Gastroesophageal sphincter (tissue), 3 donors: Measurements from ENCODE around the gene TNIP2.

Experiments
- EP300 ChIP-seq: sonication (generic); formaldehyde crosslinking; IDR thresholded peaks from one replicate; pipeline ENCODE4 v1.6.1; 2017; ENCODE audit warnings: antibody characterized with exemption, mild to moderate bottlenecking
- POLR2AphosphoS5 ChIP-seq: sonication (generic); formaldehyde crosslinking; IDR thresholded peaks from one replicate; pipeline ENCODE4 v1.6.1; 2017; ENCODE audit warnings: antibody characterized with exemption
- TF ChIP-seq, protein P1 (sequence below), 4 experiments: fragments of 200-600 bp in 2 of 4; fragments of 450-650 bp in 2 of 4; sonication (generic) in 1 of 4; IDR thresholded peaks; one replicate each; pipeline ENCODE4 v1.5.1; 2017 to 2019; ENCODE audit warnings: antibody characterized with exemption in 4 of 4, mild to moderate bottlenecking in 2 of 4, moderate library complexity in 2 of 4

DNA sequence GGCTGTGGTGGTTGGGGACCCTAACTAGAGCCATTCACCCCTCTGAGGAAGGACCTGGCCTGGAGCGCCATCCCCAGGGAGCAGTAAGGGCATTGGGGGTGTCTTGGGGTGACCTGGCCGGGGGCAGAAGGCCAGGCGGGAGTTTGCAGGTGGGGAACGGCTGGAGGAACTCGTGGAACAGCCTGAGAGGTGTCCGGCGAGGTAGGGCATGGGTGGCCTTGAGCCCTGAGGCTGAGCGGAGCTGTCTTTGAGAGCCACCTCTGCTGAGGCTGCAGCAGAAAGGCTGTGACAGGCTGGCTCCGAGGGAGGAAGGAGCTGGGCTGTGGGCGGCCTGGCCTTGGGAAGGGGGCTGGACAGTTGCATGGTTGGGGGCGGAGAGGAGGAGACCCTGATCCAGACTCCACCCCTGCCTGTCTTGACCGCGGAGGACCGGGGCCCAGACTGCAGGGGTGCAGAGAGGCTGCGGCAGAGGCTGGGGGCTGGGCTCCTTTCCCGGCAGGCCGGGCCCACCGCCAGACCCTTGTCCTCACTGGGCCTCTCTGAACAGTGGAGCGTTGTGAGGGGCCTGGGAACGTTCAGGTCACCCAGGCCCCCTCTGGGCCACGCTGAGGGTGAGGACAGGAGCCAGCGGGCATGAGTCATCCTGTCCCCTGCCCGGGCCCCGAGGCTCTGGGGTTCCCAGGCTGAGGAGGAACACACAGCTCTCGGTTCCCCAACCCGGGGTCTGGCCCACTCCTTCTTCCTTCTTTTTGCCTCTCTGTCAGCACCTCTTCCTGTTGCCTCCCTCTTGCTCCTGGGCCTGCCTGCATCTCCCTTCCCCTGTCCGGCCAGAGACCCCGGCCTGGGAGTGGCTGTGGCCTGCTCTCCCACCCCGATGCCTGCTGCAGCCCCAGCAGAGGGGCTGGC, 44.8 kb upstream of the TNIP2 start:
- TF ChIP-seq POLR2AphosphoS5: peak; percentile 51
- TF ChIP-seq, protein P1, sequence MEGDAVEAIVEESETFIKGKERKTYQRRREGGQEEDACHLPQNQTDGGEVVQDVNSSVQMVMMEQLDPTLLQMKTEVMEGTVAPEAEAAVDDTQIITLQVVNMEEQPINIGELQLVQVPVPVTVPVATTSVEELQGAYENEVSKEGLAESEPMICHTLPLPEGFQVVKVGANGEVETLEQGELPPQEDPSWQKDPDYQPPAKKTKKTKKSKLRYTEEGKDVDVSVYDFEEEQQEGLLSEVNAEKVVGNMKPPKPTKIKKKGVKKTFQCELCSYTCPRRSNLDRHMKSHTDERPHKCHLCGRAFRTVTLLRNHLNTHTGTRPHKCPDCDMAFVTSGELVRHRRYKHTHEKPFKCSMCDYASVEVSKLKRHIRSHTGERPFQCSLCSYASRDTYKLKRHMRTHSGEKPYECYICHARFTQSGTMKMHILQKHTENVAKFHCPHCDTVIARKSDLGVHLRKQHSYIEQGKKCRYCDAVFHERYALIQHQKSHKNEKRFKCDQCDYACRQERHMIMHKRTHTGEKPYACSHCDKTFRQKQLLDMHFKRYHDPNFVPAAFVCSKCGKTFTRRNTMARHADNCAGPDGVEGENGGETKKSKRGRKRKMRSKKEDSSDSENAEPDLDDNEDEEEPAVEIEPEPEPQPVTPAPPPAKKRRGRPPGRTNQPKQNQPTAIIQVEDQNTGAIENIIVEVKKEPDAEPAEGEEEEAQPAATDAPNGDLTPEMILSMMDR (IDR thresholded peaks at IDR 0.05): no peak
- TF ChIP-seq EP300: no peak
